CD14-positive monocyte (primary cell): Measurements from ENCODE around the gene HLA-DRA. TPM values are rescaled to one million over a fixed set of nuclear protein-coding genes. Genes with fewer than 3 reads are reported as not detected.

ENCODE experiments used
- DNase-seq, 3 donors: peaks; one replicate each; pipeline ENCODE4 v3.0.0-alpha.2; 2011 to 2022
- H2AFZ ChIP-seq: 2 replicates; pipeline ENCODE4 v1.6.0; 2012; ENCODE audit warnings: mild to moderate bottlenecking, low read depth, low read length, inconsistent platforms; ENCODE audit not compliant: insufficient read depth, poor library complexity, severe bottlenecking
- H3K27ac ChIP-seq, 2 donors: 1 replicate in 1 of 2; 2 replicates in 1 of 2; pipeline ENCODE4 v1.5.1; 2012 to 2013; ENCODE audit warnings: low read length in 2 of 2, control low read depth in 1 of 2, inconsistent platforms in 1 of 2, low read depth in 1 of 2, mild to moderate bottlenecking in 1 of 2
- H3K27me3 ChIP-seq, 2 donors: one replicate each; pipeline versions ENCODE4 v1.6.0 to v1.6.1; 2011 to 2013; ENCODE audit warnings: low read length in 2 of 2; ENCODE audit not compliant: control insufficient read depth in 2 of 2, insufficient read depth in 2 of 2
- H3K36me3 ChIP-seq, 2 donors: replicated peaks in 1 of 2; 1 replicate in 1 of 2; 2 replicates in 1 of 2; pipeline versions ENCODE4 v1.5.1 to v1.6.1; 2012 to 2013; ENCODE audit warnings: low read length in 2 of 2, control low read depth in 1 of 2, inconsistent platforms in 1 of 2, mild to moderate bottlenecking in 1 of 2; ENCODE audit not compliant: insufficient read depth in 2 of 2, control insufficient read depth in 1 of 2
- H3K4me1 ChIP-seq, 2 donors: 1 replicate in 1 of 2; 2 replicates in 1 of 2; pipeline versions ENCODE4 v1.5.1 to v1.6.1; 2012 to 2013; ENCODE audit warnings: low read length in 2 of 2, control low read depth in 1 of 2, inconsistent platforms in 1 of 2, mild to moderate bottlenecking in 1 of 2, moderate library complexity in 1 of 2; ENCODE audit not compliant: insufficient read depth in 2 of 2, control insufficient read depth in 1 of 2
- H3K4me2 ChIP-seq: replicated peaks from 2 replicates; pipeline ENCODE3; 2012; ENCODE audit warnings: low read length, moderate library complexity, mild to moderate bottlenecking; ENCODE audit not compliant: poor library complexity, severe bottlenecking; ENCODE audit errors: extremely low read depth
- H3K4me3 ChIP-seq, 3 experiments: fragments of 200-600 bp in 1 of 3; sonication (generic) in 1 of 3; replicated peaks in 1 of 3; 1 replicate in 2 of 3; 2 replicates in 1 of 3; pipeline ENCODE4 v1.5.1; 2011 to 2013; ENCODE audit warnings: low read length in 3 of 3, mild to moderate bottlenecking in 3 of 3, control low read depth in 2 of 3, low read depth in 2 of 3, inconsistent platforms in 1 of 3, moderate library complexity in 1 of 3
- H3K79me2 ChIP-seq: 2 replicates; pipeline ENCODE4 v1.6.0; 2012; ENCODE audit warnings: mild to moderate bottlenecking, control low read depth, inconsistent platforms, low read length, moderate library complexity; ENCODE audit not compliant: insufficient read depth
- H3K9ac ChIP-seq: 2 replicates; pipeline ENCODE4 v1.6.0; 2017; ENCODE audit warnings: low read length, mild to moderate bottlenecking; ENCODE audit not compliant: insufficient read depth, poor library complexity, severe bottlenecking
- H3K9me3 ChIP-seq, 2 donors: replicated peaks in 1 of 2; 1 replicate in 1 of 2; 2 replicates in 1 of 2; pipeline versions ENCODE4 v1.5.1 to v1.6.1; 2012 to 2013; ENCODE audit warnings: low read length in 2 of 2, control low read depth in 1 of 2; ENCODE audit not compliant: control insufficient read depth in 1 of 2, insufficient read depth in 1 of 2
- H4K20me1 ChIP-seq: 2 replicates; pipeline ENCODE4 v1.6.0; 2012; ENCODE audit warnings: mild to moderate bottlenecking, low read length, control low read depth, moderate library complexity; ENCODE audit not compliant: insufficient read depth
- H3K27ac Mint-ChIP-seq, 7 donors: one replicate each; pipeline ENCODE4 v1.8.0; 2020; ENCODE audit warnings: mild to moderate bottlenecking in 7 of 7, mixed read lengths in 7 of 7, moderate library complexity in 6 of 7, inconsistent platforms in 2 of 7
- H3K27me3 Mint-ChIP-seq, 3 donors: one replicate each; pipeline ENCODE4 v1.8.0; 2021 to 2022; ENCODE audit warnings: low read depth in 3 of 3, mild to moderate bottlenecking in 3 of 3, mixed read lengths in 3 of 3, moderate library complexity in 3 of 3, inconsistent platforms in 1 of 3
- H3K36me3 Mint-ChIP-seq, 2 donors: one replicate each; pipeline ENCODE4 v1.8.0; 2020; ENCODE audit warnings: mixed read lengths in 2 of 2, inconsistent platforms in 1 of 2, mild to moderate bottlenecking in 1 of 2
- H3K4me1 Mint-ChIP-seq: one replicate; pipeline ENCODE4 v1.8.0; 2020; ENCODE audit warnings: mild to moderate bottlenecking, mixed read lengths
- H3K4me3 Mint-ChIP-seq, 2 donors: one replicate each; pipeline ENCODE4 v1.8.0; 2020; ENCODE audit warnings: mild to moderate bottlenecking in 2 of 2, mixed read lengths in 2 of 2, moderate library complexity in 1 of 2
- H3K9me3 Mint-ChIP-seq, 7 donors: one replicate each; pipeline ENCODE4 v1.8.0; 2020 to 2022; ENCODE audit warnings: mixed read lengths in 7 of 7, mild to moderate bottlenecking in 6 of 7, moderate library complexity in 6 of 7, inconsistent platforms in 2 of 7
- WGBS: methylation state at CpG from one replicate; pipeline ENCODE4 v1.1.5; 2013; ENCODE audit warnings: missing lambda C conversion rate; ENCODE audit not compliant: insufficient coverage; 5-methylcytosine and 5-hydroxymethylcytosine counted together
- intact Hi-C, 2 donors: fragments of 100-400 bp; cut with micrococcal nuclease; formaldehyde crosslinking; loops; one replicate each; pipeline versions ENCODE4 v1.15.0 to v1.15.1; 2023
- polyA plus RNA-seq, 3 donors: library from polyadenylated mRNA; depleted of rRNA in 1 of 3; unstranded in 2 of 3; stranded (reverse) in 1 of 3; fragments of 300-500 nt in 2 of 3; fragments of >200 nt in 1 of 3; fragmentation: Illumina TruSeq in 2 of 3; gene quantifications; 1 replicate in 2 of 3; 2 replicates in 1 of 3; pipeline ENCODE4 v1.2.3, GENCODE V29; 2012 to 2021
- TF ChIP-seq, protein P1 (sequence below): fragments of 200-600 bp; IDR thresholded peaks from one replicate; pipeline ENCODE4 v1.8.0; 2022; ENCODE audit warnings: antibody characterized with exemption, mild to moderate bottlenecking

The HLA-DRA gene
- polyA plus RNA-seq, 3 donors = 4,194 to 5,181 (median 4,943) TPM

DNA sequence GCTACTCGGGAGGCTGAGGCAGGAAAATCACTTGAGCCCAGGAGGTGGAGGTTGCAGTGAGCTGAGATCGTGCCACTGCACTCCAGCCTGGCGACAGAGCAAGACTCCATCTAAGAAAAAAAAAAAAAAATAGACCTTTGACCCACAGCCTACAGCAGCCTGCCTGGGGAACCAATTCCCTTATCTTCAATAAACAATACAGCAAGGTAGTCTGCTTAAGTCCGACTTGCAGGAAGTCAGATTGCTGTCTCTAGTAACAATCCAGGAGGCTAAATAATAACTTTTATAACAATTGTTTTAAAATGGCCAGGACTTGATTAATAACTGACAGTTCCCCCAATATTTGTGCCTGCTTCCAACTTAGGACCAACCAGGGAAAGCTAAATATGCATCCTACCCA lies 13.3 kb upstream of the HLA-DRA start:
- no peaks in the 10 kb centered on the region for H3K36me3 ChIP-seq
- Mint-ChIP-seq H3K36me3 (no peaks in the 10 kb centered on the region), H3K9me3 (no peaks in the 10 kb centered on the region), H3K27me3 (peaks cover 0 to 4% (median 2%) of the 10 kb centered on the region in 3 donors), H3K4me1 (no peaks in the 10 kb centered on the region), H3K27ac (no peak overlapping the region), H3K4me3 (no peak overlapping the region)
- no peaks in the 10 kb centered on the region for H3K9me3 ChIP-seq
- H3K79me2 ChIP-seq = no peaks in the 10 kb centered on the region
- H3K27ac ChIP-seq = no peak overlapping the region
- DNase-seq = no peak
- H3K4me2 ChIP-seq = no peak overlapping the region
- no CpG with 5 or more reads among the region's 4 CpGs for WGBS
- H3K27me3 ChIP-seq = no peaks in the 10 kb centered on the region
- TF ChIP-seq, protein P1, sequence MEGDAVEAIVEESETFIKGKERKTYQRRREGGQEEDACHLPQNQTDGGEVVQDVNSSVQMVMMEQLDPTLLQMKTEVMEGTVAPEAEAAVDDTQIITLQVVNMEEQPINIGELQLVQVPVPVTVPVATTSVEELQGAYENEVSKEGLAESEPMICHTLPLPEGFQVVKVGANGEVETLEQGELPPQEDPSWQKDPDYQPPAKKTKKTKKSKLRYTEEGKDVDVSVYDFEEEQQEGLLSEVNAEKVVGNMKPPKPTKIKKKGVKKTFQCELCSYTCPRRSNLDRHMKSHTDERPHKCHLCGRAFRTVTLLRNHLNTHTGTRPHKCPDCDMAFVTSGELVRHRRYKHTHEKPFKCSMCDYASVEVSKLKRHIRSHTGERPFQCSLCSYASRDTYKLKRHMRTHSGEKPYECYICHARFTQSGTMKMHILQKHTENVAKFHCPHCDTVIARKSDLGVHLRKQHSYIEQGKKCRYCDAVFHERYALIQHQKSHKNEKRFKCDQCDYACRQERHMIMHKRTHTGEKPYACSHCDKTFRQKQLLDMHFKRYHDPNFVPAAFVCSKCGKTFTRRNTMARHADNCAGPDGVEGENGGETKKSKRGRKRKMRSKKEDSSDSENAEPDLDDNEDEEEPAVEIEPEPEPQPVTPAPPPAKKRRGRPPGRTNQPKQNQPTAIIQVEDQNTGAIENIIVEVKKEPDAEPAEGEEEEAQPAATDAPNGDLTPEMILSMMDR = no peak
- no peak overlapping the region for H3K4me3 ChIP-seq
- no peaks in the 10 kb centered on the region for H4K20me1 ChIP-seq
- intact Hi-C loops = loop anchor here in 1 of 2 donors (5.0 kb wide), 1 partner anchor 276 kb away; no protein-coding TSS in a partner anchor
- no peaks in the 10 kb centered on the region for H3K4me1 ChIP-seq
- H2AFZ ChIP-seq = no peak overlapping the region
- H3K9ac ChIP-seq = no peak overlapping the region

GRCh38 chr6:32427218-32427617 lies 12.5 kb upstream of the HLA-DRA start:
- no peak overlapping the region for H3K4me2 ChIP-seq
- peaks cover 0 to 2% (median 0%) of the 10 kb centered on the region in 3 donors for H3K27me3 Mint-ChIP-seq
- no peaks in the 10 kb centered on the region for H3K79me2 ChIP-seq
- no peak overlapping the region for H3K9ac ChIP-seq
- no peaks in the 10 kb centered on the region for H3K9me3 ChIP-seq
- intact Hi-C loops = loop anchor here in 1 of 2 donors (5.0 kb wide), 1 partner anchor 275 kb away; no protein-coding TSS in a partner anchor
- H3K27me3 ChIP-seq = no peaks in the 10 kb centered on the region
- no peaks in the 10 kb centered on the region for H3K9me3 Mint-ChIP-seq
- no peak overlapping the region for H3K27ac Mint-ChIP-seq
- H2AFZ ChIP-seq = no peak overlapping the region
- DNase-seq = no peak
- H3K36me3 ChIP-seq = no peaks in the 10 kb centered on the region
- H3K4me1 ChIP-seq = no peaks in the 10 kb centered on the region
- H4K20me1 ChIP-seq = no peaks in the 10 kb centered on the region
- TF ChIP-seq, protein P1 = no peak
- H3K4me3 ChIP-seq = no peak overlapping the region
- H3K36me3 Mint-ChIP-seq = no peaks in the 10 kb centered on the region
- H3K4me1 Mint-ChIP-seq = no peaks in the 10 kb centered on the region
- WGBS = no CpG with 5 or more reads among the region's 1 CpG
- no peak overlapping the region for H3K27ac ChIP-seq
- H3K4me3 Mint-ChIP-seq = no peak overlapping the region
